HG03378 (cell line): ENCODE measurements around the gene UGT1A9.

Source experiments
- ATAC-seq: cut with Tn5 transposase; IDR thresholded peaks from one replicate; pipeline ENCODE4 v1.9.1; 2021; ENCODE audit warnings: mild to moderate bottlenecking, moderate library complexity; ENCODE audit not compliant: unreplicated experiment

The UGT1A9 gene

DNA sequence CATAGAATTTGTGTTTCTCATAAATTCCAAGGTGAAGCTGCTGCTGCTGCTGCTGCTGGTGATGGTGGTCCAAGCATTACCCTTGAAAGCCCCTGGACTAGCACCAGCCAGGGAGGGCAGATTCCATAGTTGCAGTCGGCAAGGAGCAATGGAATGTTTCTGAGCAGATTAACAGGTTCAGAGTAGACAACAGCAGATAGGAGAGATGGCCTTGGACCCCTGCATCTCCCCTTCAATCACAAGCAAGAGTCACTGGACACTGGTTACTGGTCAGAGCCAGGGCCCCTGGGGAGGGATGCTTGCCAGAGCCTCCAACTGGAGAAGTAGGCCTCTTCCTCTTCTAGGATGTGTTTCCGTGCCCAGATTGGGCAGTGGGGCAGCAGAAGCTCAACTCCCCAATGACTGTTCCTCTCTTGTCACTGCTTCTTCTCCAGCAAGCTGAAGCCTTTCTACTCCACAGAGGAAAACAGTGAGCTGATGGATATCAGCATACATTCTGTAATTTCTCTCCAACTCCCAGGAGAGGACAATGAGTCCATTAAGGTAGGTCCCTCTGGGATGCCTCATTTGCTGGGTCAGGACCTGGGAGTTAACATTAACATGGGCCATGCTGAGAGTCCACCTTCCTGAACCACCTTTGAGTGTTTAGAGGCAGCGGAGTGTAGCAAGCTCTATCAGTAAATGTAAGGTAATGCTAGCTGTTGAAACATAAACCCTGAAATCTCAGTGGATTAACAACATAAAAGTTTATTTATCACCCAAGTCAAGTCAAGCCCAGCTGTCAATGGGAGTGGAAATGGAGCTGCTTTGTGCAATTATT lies 141.7 kb downstream of the UGT1A9 start:
- no peak for ATAC-seq

DNA sequence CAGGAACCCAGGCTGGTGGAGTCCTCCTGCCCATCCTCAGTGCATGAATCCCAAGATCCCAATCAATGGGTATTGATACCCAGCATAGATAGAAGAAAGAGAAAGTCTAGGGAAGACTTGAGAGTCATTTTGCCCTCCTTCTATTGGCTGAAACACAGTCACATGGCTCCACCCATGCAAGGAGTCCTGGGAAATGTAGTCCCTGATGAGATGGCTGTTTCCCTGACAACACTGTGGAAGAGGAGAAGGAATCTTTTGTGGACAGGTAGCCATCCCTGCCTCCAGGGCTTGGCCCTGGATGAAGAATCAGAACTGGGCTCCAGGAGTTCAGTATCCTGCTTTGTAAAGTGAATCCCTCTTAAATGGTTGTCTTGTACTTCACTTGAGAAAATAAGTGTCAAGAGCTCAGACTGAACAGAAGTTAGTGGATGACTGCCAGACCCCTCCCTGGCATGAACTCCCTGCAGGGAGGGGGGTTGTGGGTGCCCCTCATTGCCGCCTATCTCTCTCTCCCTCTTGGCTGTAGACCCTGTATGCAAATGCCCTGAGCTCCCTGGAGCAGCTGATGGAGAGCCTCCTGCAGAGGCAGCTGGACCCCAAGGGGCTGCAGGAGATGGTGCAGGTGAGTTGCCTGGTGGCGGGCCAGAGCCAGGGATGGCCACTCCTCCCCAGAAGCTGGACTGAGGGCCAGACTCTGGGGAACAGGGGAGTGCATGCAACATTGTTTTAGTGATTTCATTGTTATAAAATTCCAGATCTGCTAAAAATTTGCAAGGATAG lies 142.5 kb downstream of the UGT1A9 start:
- ATAC-seq = no peak

DNA sequence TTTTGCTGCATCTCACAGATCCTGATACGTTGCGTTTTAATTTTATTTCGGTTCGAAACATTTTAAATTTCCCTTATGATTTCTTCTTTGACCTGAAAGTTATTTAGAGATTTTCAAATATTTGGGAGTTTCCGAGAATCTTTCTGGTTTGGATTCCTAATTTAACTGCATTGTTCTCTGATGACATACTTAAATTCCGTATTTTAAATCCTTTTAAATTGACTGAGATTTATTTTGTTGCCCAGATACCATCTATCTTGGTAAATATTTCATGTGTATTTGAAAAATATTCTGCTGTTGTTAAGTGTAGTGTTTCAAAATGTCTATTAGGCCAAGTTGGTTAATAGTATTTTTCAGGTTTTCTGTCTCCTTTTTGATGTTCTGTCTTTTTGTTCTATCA lies 144.2 kb downstream of the UGT1A9 start:
- no peak for ATAC-seq

DNA sequence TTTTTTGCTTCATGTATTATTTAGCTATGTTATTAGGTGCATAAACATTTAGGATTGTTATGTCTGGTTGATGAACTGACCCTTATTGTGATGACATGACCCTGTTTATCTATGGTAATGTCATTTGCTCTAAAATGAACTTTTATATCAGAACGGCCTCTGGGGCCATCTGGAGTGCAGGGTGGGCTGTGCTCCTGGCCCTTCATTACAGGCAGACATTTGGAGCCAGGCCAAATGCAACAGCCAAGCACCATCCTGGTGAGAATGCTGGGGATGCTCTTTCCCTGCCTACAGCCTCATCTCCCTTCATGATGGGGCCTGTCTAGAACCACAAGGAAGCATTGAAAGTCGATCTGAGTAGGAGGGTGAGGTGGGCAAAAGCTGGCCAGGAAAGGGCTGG lies 144.6 kb downstream of the UGT1A9 start:
- no peak for ATAC-seq

DNA sequence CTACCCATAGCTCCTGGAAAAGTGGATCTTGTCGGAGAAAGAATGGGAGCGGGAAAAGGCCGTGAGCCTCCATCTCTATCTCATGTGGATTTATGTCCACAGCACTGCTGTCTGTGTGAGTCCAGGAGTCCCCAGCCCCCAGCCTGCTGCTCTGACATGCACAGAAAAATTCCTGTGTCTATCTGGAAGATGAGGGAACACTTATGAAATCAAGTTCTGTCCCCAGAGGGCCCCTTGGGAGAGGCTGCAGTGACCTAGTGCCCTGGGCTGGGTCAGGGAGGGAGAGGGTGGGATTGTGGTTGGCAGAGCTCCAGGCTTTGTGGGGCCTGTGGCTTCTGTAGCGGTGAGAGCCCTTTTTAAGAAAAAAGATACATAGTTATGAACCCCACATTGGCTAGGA lies 145.1 kb downstream of the UGT1A9 start:
- no peak for ATAC-seq

DNA sequence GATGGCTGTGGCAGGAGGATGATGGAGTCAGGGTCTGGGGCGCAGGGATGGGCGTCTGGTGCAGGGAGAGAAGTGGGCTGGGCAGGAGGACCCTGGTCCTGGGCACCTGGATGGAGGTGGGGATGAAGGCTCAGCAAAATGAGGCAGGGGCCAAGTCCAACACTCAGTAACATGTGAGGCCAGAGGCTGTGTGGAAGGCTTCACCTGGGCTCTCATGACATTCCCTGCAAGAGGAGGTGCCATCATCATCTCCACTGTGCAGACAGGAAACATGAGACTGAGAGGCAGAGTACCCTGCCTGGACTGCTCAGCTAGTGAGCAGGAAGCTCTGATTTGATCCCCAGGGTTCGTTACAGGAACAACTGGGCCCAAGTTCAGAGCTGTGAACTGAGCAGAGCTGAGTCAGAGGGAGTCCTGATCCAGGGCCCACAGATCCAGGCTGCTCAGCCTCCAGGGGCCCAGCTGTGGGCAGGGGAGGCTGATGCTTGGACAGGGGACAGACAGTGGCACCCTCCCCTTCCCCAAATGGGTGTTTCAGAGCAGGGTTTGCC lies 145.7 kb downstream of the UGT1A9 start:
- no peak for ATAC-seq

DNA sequence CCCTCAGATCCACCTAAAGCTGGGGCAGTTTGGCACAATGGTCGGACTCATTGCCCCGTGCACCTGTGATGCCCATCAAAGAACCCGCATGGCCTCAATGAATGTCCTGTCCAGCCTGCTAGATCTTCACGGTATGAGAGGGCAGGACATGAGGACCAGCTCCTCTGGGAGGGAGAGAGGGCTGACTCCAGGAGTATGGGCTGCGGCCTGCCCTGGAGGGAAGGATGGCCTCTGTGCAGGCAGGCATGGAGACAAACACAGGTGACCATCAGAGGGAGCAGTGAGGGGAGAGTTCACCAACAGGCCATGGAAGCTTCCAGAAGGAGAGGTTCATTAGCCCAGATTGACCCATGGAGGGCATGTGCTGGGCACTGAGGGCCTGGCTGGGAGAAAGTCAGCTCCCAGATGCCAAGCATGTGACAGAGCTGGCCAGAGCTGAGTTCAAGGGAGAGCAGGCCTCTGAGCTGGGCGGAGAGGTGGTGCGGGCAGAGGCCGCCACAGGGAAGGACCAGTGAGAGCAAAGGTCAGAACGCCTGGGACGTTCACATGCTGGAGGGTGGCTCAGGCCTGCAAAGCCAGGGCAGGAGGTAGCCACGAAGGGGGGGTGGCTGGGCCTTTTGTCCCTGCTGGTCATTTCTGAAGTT lies 146.4 kb downstream of the UGT1A9 start:
- ATAC-seq = no peak

DNA sequence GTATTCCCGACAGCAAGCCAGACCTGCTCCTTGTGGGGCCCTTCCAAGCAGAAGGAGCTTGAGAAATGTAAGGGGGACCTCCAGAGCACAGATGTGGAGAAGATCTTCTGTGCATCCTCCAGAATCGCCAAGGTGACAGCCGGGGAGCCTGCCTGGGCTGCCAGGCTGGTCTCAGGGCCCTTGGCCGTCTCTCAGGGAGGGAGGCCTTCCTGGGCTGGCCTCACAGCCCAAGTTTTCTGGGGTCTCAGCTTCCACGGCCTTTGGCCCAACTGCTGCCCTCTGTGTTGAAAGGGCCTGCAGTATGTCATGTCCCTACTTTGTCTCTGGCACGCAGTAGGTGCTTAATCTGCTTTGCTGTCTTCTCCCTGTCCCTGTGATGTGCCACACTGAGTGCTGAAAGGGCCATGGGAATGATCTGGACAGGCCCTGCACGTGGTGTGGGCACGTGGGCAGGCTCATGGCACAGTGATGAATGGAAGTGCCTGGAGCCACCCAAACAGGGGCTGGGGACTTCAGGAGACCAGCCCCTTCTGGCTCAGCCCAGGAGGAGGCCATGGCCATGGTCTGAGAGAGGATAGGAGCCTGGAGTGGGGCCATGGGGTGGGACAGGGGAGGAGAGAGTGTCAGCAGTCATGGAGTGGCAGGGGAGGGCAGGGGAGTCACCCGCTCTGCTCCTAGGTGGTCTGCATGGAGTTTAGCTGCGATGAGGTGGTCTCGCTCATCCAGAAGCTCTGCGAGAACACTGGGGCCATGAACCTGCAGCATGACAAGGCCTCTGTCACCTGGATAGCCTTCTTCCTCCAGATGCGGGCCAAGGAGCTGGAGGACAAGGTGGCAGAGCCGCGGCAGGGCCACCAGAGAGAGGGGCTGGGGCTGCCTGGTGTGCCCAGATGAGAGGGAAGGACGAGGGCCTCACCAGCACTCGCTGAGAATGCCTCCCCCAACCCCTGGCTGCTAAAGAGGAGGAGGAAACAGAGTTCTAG lies 147.2 kb downstream of the UGT1A9 start:
- ATAC-seq = no peak

DNA sequence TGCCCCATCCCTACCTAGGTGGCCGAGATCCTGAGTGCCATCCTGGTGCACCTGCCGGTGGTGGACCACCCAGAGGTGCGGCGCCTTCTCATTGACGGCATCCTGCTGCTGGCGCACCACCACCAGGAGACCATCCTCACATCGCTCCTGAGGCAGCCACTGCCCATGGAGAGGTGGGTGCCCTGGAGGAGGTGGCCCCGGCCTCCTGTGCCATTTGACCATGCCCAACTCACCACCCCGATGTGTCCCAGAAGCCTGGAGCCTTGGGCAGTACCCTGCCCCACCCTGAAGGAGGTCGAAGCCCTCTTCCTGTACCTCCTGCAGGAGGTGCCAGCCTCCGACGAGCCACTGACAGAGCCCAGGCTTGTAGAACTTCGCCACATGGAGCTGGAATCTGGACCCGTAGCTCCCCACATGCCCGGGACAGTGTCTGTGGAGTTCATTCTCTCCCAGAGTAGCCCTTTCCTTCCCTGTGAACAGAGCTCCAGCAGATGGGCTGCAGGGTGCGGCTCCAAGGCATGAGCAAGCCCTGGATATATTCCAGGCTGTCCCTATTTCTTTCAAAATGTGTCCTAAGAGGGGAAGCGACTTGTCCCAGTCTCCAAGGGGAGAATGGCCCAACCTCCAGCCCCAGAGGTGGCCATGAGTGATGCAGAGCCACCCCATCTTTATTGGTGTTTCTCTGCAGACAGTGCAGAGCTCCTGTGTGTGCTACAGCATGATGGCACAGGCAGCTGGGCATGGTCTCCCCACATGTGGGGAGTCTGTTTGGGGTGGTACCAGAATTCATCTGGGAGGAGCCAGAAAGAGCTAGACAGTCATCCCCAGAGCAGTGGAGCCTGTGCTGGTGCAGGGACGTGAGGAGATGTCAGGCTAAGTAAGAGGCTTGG lies 148.4 kb downstream of the UGT1A9 start:
- ATAC-seq = no peak

DNA sequence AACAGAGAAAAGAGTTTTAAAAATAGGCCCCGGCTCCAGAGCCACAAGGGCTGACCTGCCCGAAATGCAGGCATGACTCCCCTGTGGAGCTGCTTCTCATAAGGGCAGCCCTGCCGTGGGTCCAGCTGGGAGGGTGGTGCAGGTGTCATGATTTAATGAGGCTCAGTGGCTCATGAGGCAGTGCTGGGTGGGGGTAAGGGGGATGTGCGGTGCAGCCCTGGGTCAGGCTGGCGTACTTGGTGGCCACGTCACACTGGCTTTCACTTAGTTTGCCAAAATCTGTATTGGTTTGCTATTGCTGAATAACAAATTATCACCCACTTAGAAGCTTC lies 149.0 kb downstream of the UGT1A9 start:
- no peak for ATAC-seq

DNA sequence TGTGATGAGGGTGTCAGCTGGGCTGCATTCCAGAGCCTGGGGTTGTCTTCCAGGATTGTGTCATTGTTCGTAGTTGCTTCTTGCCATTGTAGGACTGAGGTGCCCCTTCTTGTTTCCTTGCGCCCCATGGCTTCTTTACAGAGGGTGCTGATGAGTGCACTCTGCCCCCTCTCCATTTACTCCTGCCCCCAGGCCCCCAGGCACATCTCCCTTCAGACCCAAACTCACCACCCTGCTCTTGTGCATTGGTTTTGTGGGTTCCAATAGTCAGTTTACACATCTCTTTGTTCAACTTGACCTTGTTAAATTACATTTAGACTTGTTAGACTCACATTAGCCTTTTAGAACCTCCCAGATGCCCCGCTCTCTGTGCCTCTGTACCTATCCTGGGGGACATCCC lies 149.5 kb downstream of the UGT1A9 start:
- ATAC-seq = no peak

DNA sequence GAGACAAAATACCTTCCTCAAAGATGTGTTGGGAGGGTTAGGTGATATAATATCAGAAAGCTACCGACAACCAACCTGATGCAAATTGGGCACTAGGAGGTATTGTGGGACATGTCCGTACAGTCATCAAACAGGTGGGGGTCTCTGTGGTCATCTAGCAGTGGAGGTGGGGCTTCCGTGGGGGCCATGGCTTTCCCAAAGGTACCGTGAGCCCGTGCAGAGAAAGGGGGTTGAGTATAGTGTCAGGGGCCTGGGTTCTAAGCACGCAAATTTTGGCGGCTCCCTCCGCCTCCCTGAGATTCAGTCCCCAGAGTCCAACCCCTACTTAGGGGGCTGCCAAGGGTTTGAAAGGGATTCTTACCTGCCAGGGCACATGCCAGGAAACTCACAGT lies 150.0 kb downstream of the UGT1A9 start:
- ATAC-seq = no peak

DNA sequence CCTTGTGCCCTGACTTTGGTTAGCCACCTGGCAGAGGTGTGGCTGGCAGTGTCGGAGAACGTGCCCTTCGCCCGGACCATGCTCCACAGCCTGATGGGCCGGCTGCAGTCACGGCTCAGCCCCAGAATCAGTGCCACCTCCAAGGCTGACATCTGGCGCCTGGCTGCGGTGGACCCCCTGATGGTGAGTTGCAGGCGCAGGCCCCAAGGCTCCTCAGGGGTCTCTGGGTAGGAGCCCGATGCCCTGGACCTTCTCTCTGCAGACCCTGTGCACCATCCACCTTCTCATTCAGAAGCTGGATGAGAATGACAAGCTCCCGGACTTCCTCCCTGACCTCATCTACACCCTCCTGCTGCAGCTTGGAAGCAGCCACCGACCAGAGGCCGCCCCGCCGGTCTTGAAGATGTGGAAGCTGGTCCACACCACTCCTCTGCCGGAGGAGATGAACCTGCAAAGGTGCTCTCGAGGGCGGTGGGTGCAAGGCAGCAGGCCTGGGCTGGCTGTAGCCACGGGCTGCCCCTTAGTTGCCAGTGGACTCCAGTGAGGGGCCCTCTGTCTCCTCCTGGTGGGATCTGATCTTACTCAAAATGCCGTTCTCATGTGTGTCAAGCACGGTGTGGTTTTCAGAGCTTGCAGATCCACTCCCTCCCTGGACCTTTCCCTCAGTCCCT lies 150.5 kb downstream of the UGT1A9 start:
- ATAC-seq = no peak
